ENCODE data around the gene COL11A1.

- TF ChIP-seq POLR2A (IDR thresholded peaks at IDR 0.05) = no peak
- TF ChIP-seq CTCF (IDR thresholded peaks at IDR 0.05) = no peak
Measured at GRCh38 chr1:103109311-103109920, 1.1 kb upstream of the COL11A1 start.
